ENCODE results near the gene PQBP1.
"Not testable (repeated sequence)": the region's sequence is repeated elsewhere in the genome, so short reads cannot be mapped to it uniquely, and the experiment has no call there.

The PQBP1 gene, protein sequence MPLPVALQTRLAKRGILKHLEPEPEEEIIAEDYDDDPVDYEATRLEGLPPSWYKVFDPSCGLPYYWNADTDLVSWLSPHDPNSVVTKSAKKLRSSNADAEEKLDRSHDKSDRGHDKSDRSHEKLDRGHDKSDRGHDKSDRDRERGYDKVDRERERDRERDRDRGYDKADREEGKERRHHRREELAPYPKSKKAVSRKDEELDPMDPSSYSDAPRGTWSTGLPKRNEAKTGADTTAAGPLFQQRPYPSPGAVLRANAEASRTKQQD

DNA sequence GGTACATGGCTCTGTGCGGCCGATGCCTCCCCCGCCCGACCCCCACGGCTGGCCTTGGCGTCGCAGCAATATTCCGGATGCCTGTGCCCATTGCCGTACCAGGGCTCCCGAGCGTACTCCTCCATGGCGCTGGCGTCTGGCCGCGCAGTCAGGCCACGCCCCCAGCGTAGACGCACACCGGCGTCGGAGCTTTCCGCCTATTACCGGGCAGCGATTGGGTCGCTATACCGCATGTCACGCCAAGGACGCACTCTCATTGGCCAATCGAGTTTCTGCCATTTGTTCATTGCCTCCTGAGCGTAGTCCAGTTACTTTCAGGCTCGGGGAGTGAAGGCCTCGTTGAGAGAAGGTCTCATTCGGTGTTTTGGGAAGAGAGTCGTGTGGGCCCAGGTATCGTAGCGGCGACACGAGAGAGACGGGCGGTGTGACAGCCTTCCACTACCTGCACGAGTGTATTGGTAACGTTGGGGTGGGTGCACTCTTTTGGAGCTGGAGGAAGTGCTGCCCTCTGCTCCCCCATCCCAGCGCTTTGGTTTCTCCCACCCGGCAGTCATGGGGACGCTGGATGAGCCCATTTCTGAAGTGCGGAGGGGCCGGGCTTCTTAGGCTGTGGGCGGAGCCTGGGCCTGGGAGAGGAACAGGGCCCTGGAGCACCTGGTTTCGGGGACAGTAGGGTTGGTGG lies at the start of gene PQBP1, which contains the start of gene TIMM17B:
PQBP1 (plus strand) TSS at position 306 of the 682 bp plus-strand sequence. CDS start 580 bp downstream, outside the sequence.
TIMM17B (minus strand) TSS at position 144 of the 682 bp plus-strand sequence; CDS start at position 125, 19 bp downstream.
- peak; percentile 95 for DNase-seq

DNA sequence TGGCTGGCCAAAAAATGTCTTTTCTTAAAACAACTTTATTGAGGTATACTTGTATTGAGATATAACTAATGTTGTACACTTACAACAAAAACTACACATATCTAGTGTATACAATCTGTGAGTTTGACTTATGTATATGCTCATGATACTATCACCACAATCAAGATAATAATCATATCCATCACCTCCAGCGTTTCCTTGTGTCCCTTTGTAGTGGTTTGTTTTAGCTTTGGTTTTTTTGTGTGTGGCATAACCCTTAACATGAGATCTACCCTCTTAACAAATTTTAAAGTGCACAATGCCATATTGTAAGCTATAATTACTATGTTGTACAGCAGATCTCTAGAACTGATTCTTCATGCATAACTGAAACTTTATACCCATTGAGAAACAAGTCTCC lies 48.9 kb upstream of the PQBP1 start:
- no peak for DNase-seq

DNA sequence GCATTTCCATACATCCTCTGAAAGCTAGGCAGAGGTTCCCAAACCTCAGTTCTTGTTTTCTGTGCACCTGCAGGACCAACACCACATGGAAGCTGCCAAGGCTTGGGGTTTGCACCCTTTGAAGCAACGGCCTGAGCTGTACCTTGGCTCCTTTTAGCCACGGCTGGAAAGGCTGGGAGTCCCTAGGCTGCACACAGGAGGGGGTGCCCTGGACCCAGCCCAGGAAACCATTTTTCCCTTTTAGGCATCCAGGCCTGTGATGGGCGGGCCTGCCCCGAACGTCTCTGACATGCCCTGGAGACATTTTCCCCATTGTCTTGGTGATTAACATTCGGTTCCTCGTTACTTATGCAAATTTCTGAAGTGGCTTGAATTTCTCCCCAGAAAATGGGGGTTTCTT lies 44.9 kb upstream of the PQBP1 start:
- no peak for DNase-seq

DNA sequence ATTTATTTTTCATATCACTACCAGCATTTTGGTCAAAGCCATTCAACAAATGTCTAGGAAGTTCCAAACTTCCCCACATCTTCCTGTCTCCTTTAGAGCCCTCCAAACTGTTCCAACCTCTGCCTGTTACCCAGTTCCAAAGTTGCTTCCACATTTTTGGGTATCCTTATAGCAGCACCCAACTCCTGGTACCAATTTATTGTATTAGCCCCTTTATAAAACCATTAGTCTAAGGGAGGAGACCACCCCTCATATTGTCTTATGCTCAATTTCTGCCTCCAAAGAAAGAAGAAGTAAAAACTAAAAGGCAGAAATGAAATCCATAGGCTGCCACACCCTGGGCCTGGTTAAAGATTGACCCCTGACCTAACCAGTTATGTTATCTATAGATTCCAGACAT lies 44.2 kb upstream of the PQBP1 start:
- not testable (repeated sequence) for DNase-seq

DNA sequence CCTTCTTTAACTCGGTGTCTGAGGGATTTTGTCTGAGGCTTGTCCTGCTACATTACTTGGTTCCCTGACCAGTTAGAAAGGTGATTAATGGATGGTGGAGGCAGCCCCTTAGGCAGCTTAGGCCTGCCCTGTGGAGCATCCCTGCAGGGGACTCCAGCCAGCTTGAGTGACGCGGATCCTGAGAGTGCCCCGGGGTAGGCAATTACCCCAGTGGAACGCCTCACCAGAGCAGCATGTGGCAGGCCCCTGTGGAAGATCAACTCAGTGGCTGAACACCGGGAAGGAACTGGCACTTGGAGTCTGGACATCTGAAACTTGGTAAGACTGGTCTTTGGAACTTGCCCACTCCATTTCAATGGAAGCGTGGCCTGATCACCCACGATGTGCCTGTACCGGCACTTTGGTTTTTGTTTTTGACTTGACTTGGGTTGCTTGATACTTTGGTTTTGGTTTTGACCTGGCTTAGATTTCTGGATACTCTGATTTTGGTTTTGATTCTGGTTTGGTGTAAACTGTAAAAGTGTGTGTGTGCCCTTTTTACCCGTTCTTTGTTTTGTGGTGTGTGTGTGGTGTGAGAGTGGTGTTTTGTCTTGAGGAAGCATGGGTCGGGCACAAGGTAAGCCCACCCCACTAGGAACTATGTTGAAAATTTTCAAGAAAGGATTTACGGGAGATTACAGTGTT lies 43.5 kb upstream of the PQBP1 start:
- DNase-seq = not testable (repeated sequence)

DNA sequence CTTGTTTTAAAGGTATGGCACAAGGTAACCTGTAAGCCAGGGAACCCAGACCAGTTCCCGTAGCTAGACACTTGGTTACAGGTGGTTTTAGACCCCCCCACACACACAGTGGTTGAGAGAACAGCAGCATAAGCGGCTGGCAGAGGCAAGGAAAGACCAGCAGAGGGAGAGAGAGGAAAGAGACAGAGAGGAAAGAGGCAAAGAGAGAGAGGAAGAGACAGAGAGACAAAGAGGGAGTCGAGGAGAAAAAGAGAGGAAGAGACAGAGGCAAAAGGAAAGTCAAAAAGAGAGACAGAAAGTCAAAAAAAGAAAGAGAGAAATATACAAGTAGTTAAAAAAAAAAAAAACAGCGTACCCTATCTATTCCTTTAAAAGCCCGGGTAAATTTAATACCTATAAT lies 42.8 kb upstream of the PQBP1 start:
- no peak for DNase-seq

DNA sequence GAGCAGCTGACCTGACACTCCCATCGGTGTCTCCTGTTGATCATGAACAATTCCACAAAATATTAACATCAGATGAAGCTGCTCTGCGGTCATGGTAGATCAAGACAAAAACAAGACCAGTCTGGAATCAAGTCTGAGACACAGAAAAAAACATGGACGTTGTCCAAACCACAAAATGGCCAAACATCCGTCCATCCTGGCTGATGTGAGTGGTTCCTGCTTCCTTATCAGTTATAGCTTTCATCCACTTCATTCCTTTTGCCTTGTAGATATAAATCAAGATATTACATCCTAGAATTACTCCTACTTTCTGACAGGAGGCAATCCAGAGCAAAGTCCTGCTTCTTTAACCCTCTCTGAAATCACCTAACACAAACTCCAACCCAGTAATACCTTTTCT lies 33.5 kb upstream of the PQBP1 start:
- DNase-seq = no peak

DNA sequence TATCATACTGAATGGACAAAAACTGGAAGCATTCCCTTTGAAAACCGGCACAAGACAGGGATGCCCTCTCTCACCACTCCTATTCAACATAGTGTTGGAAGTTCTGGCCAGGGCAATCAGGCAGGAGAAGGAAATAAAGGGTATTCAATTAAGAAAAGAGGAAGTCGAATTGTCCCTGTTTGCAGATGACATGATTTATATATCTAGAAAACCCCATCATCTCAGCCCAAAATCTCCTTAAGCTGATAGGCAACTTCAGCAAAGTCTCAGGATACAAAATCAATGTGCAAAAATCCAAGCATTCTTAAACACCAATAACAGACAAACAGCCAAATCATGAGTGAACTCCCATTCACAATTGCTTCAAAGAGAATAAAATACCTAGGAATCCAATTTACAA lies 25.7 kb upstream of the PQBP1 start:
- not testable (repeated sequence) for DNase-seq

DNA sequence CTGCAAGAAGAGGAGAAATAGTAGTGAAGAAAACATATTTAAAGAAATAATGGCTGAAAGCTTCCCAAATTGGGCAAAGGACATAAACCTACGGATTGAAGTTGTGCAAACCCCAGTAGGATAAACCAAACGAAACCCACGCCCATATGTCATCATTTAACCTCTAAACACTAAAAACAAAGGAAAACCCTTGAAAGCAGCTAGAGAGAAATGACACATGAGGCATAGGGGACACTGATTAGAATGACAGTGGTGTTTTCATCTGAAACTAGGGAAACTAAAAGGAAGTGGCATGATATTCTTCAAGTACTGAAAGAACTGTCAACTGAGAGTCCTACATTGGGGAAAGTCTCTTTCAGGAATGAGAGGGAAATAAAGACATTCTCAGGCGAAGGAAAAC lies 20.8 kb upstream of the PQBP1 start:
- DNase-seq = not testable (repeated sequence)

DNA sequence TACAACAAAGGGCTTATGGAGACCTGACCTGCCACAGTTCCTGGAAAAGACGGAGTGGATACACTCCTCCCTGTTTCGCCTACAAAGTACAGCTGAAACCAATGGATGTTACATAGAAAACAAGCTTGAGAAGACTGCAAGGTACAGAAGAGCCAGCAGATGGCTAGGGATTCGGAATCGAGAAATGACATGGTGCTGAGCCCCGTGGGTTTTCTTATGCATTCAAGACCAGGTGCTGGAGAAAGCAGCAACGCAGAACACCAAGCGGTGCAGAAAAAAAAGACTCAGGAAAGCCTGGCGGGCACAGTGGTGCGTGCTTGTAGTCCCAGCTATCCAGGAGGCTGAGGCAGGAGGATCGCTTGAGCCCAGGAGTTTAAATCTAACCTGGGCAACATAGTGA lies 14.0 kb upstream of the PQBP1 start:
- DNase-seq = no peak

DNA sequence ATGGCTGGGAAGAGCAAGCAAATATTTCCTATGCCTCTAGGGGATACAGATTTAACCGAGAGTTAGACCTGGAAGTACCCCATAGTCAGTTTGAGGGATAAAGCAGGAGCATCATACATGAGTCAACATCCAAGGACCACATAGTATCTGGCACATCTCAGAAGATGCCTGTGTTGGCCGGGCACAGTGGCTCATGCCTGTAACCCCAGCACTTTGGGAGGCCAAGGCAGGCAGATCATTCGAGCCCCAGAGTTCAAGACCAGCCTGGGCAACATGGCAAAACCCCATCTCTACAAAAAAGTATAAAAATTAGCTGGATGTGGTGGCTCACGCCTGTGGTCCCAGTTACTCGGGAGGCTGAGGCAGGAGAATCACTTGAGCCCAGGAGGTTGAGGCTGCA lies 11.1 kb upstream of the PQBP1 start:
- not testable (repeated sequence) for DNase-seq

DNA sequence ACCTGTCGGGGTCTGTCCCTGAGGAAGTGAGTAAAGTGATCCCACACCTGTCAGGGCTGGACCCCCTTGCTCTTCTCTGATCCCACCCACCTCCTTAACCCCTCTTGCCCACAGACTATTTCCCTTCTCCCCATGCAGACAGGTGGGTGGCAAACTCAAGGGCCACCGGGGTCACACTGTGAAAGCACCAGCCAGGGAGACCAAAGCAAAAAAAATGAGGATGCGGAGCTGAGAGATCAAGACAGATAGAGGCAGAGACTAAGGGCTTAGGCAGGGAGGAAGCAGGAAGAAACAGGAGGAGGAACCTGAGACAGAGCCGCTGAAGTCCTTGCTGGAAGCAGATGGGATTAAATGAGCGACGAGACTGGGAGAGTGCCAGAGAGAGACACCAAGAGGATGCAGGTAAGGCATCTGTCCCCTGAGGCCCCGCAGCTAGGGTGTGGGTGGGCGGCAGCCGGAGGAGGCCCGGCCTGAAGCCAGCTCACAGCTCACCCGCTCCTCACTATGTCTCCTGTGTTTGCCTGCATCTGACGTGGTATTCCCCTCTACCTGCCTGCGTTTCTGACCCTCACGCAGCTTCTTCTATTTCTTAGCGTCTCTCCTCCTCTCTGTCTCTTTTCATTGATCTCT lies 7.3 kb upstream of the PQBP1 start:
- peak; percentile 6 for DNase-seq

DNA sequence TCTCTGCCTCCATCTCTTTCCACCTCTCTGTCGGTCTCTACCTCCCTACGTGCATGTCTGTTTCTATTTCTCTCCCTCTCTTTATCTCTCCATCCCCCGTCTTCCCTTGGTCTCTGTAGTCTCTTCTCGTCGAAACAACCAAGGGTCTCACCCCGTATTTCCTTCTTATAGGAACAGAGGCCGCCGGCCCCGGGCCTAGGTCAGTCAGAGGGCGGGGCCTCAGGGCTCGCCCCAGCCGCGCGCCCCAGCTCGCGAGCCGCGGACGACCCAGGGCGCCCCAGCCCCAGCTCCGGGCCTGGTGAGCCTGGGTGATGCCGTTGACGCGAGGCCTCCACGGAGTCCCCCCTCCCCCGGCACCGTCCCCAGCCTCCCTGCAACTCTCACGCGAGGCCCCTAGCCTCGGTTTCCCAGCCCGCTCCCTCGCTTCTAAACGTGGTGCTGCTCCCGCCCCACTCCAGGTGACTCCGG lies 6.8 kb upstream of the PQBP1 start:
- DNase-seq = no peak

DNA sequence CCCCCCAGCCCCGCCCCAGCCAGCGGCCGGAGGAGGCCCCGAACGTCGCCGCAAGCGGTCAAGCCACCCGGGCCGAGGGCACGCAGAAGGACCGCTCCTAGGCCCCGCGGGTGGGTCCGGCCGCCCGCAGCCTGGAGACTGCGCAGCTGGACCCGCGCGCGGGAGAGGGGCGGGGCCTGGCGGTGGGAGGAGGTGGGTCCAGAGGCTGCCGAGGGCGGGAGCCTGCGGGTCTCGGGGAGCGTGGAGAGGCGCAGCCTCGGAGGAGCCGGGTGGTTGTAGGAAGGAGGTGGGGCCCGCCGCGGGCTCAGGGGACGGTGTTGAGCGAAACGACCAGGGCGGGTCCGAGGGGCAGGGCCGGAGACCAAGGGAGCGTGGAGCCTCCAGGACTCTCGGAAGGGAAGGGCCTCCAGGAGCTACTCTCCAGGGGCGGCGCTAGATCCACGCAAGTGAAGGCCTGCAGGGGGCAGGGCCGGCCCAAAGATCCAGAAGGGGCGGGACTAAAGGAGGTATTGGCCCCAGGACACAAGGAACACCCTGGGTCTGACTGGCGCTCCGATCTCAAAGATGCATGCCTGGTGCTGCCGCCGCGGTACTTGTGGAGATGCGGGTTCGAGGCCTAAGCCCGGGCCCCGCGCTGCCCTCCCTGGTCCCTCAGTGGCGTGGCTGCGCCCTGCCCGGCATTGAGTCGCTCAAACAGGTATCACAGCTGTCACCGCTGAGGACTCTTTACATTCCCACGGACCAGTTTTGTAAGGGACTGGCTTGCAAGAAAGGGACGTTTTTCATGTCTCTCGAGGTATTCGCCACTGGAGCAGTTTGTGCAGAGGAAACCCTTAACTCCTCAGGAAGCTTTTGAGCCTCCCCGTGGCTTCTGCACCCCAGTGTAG lies 6.1 kb upstream of the PQBP1 start:
- peak; percentile 66 for DNase-seq

DNA sequence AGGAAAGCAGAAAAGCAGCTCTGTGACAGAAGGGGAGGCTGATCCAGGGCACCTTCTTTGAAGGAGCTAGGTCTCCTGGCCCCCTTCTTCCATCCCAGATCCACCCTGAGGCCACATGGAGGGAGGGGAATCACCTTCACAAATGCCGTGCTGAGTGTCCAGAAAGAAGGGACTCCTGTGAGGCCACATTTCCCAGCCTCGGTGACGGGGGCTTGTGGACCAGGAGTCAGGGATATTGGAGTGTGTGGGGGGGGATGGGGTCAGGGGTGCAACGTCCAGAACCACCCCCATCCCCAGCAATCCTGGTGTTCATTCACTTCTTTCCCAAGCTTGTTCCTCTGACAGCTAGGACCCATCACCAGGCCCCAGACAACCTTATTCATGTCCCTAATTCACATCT lies 4.8 kb upstream of the PQBP1 start:
- no peak for DNase-seq

DNA sequence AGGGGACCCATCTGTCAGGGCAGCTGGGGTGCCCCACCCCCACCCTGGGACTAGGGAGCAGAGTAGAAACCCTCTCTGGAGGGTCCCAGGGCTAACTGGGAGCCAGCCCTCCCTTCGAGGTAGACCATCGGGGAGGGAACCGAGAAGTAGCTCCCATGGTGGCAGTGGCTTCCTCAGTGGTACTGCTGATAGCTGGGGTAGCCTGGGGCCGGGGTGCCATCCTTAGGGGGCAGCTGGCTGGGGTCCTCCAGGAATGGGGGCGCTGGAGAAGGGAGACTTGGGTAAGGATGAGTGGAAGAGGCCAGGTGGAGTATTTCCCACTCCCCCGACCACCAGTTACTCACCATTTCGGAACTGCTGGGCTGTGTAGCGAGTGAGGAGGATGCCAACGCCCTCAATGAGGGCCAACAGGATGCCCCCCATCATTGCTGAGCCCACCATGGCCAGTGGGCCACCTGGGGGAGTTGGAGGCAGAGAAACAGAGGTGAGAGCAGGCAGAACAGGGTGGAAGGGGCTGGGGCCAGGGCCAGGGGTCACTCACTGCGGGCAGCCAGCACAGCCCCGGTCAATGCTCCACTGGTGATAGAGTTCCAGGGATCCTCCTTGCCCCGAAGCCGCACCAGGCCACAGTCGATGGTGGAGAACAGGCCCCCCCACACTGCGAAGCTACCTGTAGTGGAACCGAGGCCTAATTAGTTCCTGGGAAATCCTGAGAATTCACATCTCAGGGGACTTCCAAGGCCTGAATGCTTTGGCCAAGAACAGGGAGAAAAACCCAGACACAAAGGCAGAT lies 4.0 kb upstream of the PQBP1 start:
- DNase-seq = no peak

DNA sequence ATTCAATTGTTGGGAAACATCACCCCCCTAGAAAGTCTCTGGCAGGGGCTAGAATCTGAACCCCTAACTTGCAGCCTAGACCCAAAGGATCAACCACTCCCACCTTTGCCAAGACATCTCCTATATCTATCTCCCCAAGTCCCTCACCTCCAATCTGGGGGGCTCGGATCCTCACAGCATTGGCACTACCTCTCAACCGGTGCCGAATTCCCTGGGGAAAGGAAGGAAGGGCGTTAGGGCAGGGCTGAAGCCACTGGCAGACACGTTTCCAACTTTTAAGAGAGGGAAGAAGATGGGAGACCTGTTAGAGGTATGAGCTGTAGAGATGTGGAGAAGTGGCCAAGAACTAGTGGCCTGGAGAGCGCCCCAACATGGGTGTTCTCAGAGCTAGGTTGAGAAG lies 2.8 kb upstream of the PQBP1 start:
- no peak for DNase-seq

DNA sequence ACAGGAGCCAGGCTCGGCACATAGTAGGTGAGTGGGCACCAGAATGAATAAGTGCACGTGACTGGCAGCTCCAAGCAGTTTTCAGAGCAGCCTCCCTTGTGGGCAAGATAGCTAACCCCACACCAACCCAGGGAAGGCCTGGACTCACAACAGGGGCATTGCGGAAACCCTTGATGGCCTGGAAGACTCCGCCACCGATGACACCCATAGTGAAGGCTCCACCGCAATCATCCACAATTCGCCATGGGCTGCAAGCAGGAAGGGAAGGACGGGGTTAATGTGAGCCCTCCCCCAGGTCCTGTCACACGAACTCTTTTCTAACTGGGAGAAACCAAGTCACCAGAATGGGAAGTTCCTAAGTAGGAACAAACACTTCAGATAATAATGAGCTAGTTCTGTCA lies 1.1 kb upstream of the PQBP1 start:
- no peak for DNase-seq

DNA sequence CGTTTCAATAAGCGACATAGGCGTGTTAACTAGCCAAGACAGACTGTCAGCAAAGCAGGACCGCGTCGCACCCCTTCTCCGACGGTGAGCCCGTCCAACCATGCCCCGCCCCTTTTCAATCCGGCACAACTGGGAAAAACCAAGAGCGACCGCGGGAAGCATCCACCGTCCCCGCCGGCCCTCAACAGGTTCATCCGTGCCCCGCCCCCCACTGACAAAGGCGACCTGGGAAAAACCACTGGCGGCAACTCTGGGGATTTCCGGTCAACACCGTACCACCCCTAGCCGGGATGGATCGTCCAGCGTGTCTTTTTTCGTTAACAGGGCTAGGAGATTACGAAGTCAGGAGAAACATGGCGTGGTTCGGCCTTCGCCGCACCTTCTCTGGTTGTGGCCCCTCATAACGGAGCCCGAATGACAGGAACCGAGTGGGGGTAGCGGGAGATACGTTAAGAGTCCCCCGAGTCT lies 539 bp upstream of the PQBP1 start:
- DNase-seq = peak; percentile 40

DNA sequence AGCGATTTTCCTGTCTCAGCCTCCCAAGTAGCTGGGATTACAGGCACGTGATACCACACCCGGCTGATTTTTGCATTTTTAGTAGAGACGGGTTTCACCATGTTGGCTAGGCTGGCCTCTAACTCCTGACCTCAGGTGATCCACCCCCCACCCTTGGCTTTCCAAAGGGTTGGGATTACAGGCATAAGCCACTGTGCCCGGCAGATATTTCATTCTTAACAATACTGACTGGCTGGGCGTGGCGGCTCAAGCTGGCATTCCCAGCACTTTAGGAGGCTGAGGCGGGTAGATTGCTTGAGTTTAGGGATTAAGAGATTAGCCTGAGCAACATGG lies 1.3 kb downstream of the PQBP1 start:
- no peak for DNase-seq

DNA sequence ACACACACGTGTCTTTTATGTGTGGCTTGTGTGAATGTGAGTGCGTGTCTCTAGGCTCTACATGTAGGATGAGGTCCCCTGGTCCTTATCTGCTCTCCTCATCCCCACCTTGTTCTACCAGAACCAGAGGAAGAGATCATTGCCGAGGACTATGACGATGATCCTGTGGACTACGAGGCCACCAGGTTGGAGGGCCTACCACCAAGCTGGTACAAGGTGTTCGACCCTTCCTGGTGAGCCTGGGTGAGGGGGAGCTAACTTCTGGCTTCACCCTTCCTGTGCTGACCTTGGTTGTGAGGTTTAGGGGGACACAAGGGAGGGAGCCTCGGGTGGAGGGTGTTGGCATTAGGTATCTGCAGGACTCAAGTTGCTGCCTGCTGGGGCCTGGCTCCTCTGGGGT lies 3.3 kb downstream of the PQBP1 start:
- DNase-seq = no peak

DNA sequence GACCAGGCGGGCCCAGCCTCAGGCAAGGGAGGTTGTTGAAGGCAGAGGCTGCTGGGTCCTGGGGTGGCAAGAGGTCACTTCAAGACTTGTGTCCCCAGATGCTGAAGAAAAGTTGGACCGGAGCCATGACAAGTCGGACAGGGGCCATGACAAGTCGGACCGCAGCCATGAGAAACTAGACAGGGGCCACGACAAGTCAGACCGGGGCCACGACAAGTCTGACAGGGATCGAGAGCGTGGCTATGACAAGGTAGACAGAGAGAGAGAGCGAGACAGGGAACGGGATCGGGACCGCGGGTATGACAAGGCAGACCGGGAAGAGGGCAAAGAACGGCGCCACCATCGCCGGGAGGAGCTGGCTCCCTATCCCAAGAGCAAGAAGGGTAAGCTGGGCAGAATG lies 4.4 kb downstream of the PQBP1 start:
- DNase-seq = no peak

Data from NCI-H1694 treated with DMSO at 0.1 percent for 48 hours (cell line).